CD4-positive, alpha-beta T cell (primary cell): ENCODE measurements around the gene ZHX3. TPM values are rescaled to one million over a fixed set of nuclear protein-coding genes. Genes with fewer than 3 reads are reported as not detected.

Experiments
- ATAC-seq: fragments of 200-7000 bp; cut with Tn5 transposase; one replicate; pipeline ENCODE4 v1.10.0; 2022; ENCODE audit warnings: mild to moderate bottlenecking; ENCODE audit not compliant: poor library complexity
- CTCF ChIA-PET: fragments of 350-600 bp; sonication (Branson Sonifier 250); formaldehyde crosslinking; loops from one replicate; lab custom pipeline; 2021; ENCODE audit warnings: antibody characterized with exemption, inconsistent platforms; lab: Charles Lee
- POLR2A ChIA-PET: fragments of 350-600 bp; sonication (Branson Sonifier 250); formaldehyde crosslinking; loops from one replicate; lab custom pipeline; 2021; ENCODE audit warnings: antibody characterized with exemption, inconsistent platforms; lab: Charles Lee
- DNase-seq, 14 experiments: peaks; one replicate each; pipeline ENCODE4 v3.0.0-alpha.2; 2013 to 2020; ENCODE audit warnings: mixed read lengths in 2 of 14
- H3K27ac ChIP-seq, 2 donors: one replicate each; pipeline versions ENCODE4 v1.5.1 to v1.7.0; 2013; ENCODE audit warnings: low read length in 2 of 2, low read depth in 1 of 2, mild to moderate bottlenecking in 1 of 2
- H3K27me3 ChIP-seq, 2 experiments: 1 replicate in 1 of 2; 2 replicates in 1 of 2; pipeline versions ENCODE4 v1.6.1 to v1.7.0; 2013; ENCODE audit warnings: low read length in 2 of 2, control low read depth in 1 of 2, mild to moderate bottlenecking in 1 of 2, moderate library complexity in 1 of 2; ENCODE audit not compliant: insufficient read depth in 2 of 2, control insufficient read depth in 1 of 2
- H3K36me3 ChIP-seq: one replicate; pipeline ENCODE4 v1.6.1; 2013; ENCODE audit warnings: low read length, control low read depth; ENCODE audit not compliant: insufficient read depth
- H3K4me1 ChIP-seq: one replicate; pipeline ENCODE4 v1.6.1; 2013; ENCODE audit warnings: low read length, control low read depth; ENCODE audit not compliant: insufficient read depth
- H3K4me3 ChIP-seq: one replicate; pipeline ENCODE4 v1.5.1; 2013; ENCODE audit warnings: mild to moderate bottlenecking, low read length, moderate library complexity
- H3K9me3 ChIP-seq, 2 experiments: 1 replicate in 1 of 2; 2 replicates in 1 of 2; pipeline versions ENCODE4 v1.6.1 to v1.7.0; 2013; ENCODE audit warnings: low read length in 2 of 2, mild to moderate bottlenecking in 2 of 2, control low read depth in 1 of 2, moderate library complexity in 1 of 2; ENCODE audit not compliant: control insufficient read depth in 1 of 2, insufficient read depth in 1 of 2
- H3K27ac Mint-ChIP-seq: one replicate; pipeline ENCODE4 v1.8.0; 2020; ENCODE audit warnings: mixed read lengths
- H3K27me3 Mint-ChIP-seq: one replicate; pipeline ENCODE4 v1.8.0; 2021; ENCODE audit warnings: mixed read lengths
- H3K36me3 Mint-ChIP-seq: one replicate; pipeline ENCODE4 v1.8.0; 2021; ENCODE audit warnings: low read depth, mixed read lengths
- H3K4me1 Mint-ChIP-seq: one replicate; pipeline ENCODE4 v1.8.0; 2021; ENCODE audit warnings: low read depth, mixed read lengths
- H3K4me3 Mint-ChIP-seq: one replicate; pipeline ENCODE4 v1.8.0; 2020; ENCODE audit warnings: mild to moderate bottlenecking, mixed read lengths
- H3K9me3 Mint-ChIP-seq: one replicate; pipeline ENCODE4 v1.8.0; 2020; ENCODE audit warnings: mixed read lengths
- CTCF ChIP-seq: fragments of 200-600 bp; IDR thresholded peaks from one replicate; pipeline ENCODE4 v1.8.0; 2022; ENCODE audit warnings: antibody characterized with exemption, mild to moderate bottlenecking
- intact Hi-C, 2 experiments: fragments of 100-400 bp; cut with DNase I in 1 of 2; cut with micrococcal nuclease in 1 of 2; formaldehyde crosslinking; loops; one replicate each; pipeline versions ENCODE4 v1.15.1 to v1.9.0; 2023 to 2025; cut with DNase I, micrococcal nuclease
- total RNA-seq, 174 experiments: library from RNA in 2 of 174; stranded (reverse) in 2 of 174; gene quantifications; one replicate each; pipeline ENCODE4 v1.2.3 and lab custom pipeline; 2021 to 2026

ZHX3 gene
- total RNA-seq, 2 experiments from 2014 or later, result 6.6 to 7.6 TPM

GRCh38 chr20:41136680-41137613, 180.6 kb downstream of the ZHX3 start, which contains the start of gene PLCG1:
PLCG1 (plus strand) TSS chr20:41137543; CDS start chr20:41137642, 99 bp downstream.
- Mint-ChIP-seq H3K27ac (peak within 1 kb of the TSS; percentile 96), H3K27me3 (no peaks in the 10 kb centered on the region), H3K4me3 (peak within 1 kb of the TSS; percentile 95), H3K4me1 (peaks cover 69% of the 10 kb centered on the region), H3K36me3 (peaks cover 20% of the 10 kb centered on the region), H3K9me3 (no peaks in the 10 kb centered on the region)
- DNase-seq, result peak; percentile 66 to 92 (median 82)
- POLR2A ChIA-PET, result interaction anchor here (1.1 to 14.5 kb wide), 10 partner anchors 10 to 192 kb away, joined by 4 to 403 read pairs (median 8); no protein-coding TSS in a partner anchor
- peak; percentile 68 for ATAC-seq
- no peak for TF ChIP-seq CTCF
- no peaks in the 10 kb centered on the region for H3K27me3 ChIP-seq
- peak within 1 kb of the TSS; percentile 75 to 83 for H3K27ac ChIP-seq
- no peaks in the 10 kb centered on the region for H3K36me3 ChIP-seq
- no peaks in the 10 kb centered on the region for H3K9me3 ChIP-seq
- peaks cover 59% of the 10 kb centered on the region for H3K4me1 ChIP-seq
- intact Hi-C loops, result loop anchor here (1.0 to 10.0 kb wide), 3 partner anchors 35 to 558 kb away; no protein-coding TSS in a partner anchor
- H3K4me3 ChIP-seq, result peak within 1 kb of the TSS; percentile 90
- CTCF ChIA-PET, result interaction anchor here (0.8 to 6.9 kb wide), 6 partner anchors 10 to 204 kb away, joined by 3 to 66 read pairs (median 4); partner anchors contain the start of gene LPIN3

GRCh38 chr20:41135888-41136679, 181.4 kb downstream of the ZHX3 start:
- H3K27me3 ChIP-seq, result no peaks in the 10 kb centered on the region
- Mint-ChIP-seq H3K9me3 (no peaks in the 10 kb centered on the region), H3K27me3 (no peaks in the 10 kb centered on the region), H3K27ac (peak overlapping the region; percentile 91), H3K4me3 (peak overlapping the region; percentile 95), H3K4me1 (peaks cover 61% of the 10 kb centered on the region), H3K36me3 (peaks cover 20% of the 10 kb centered on the region)
- no peaks in the 10 kb centered on the region for H3K9me3 ChIP-seq
- intact Hi-C loops, result loop anchor here (1.0 to 10.0 kb wide), 6 partner anchors 36 to 559 kb away; partner anchors contain the start of gene LPIN3 (in 2 of the 2)
- ATAC-seq (no peak), DNase-seq (no peak)
- ChIA-PET POLR2A (interaction anchor here (1.0 to 14.5 kb wide), 9 partner anchors 14 to 209 kb away, joined by 4 to 403 read pairs (median 5); no protein-coding TSS in a partner anchor), CTCF (interaction anchor here (0.8 to 6.9 kb wide), 21 partner anchors 8 to 207 kb away, joined by 3 to 66 read pairs (median 5); no protein-coding TSS in a partner anchor)
- peak overlapping the region; percentile 16 to 68 for H3K27ac ChIP-seq
- H3K4me3 ChIP-seq, result peak overlapping the region; percentile 60
- no peak for TF ChIP-seq CTCF
- H3K4me1 ChIP-seq, result peaks cover 50% of the 10 kb centered on the region
- H3K36me3 ChIP-seq, result no peaks in the 10 kb centered on the region
